HG02970 (cell line): ENCODE measurements around the gene CDC20.

ENCODE experiments used
- ATAC-seq: cut with Tn5 transposase; IDR thresholded peaks from one replicate; pipeline ENCODE4 v1.9.1; 2021; ENCODE audit warnings: mild to moderate bottlenecking, moderate library complexity, moderate number of reproducible peaks; ENCODE audit not compliant: unreplicated experiment, low FRiP score

CDC20 gene

DNA sequence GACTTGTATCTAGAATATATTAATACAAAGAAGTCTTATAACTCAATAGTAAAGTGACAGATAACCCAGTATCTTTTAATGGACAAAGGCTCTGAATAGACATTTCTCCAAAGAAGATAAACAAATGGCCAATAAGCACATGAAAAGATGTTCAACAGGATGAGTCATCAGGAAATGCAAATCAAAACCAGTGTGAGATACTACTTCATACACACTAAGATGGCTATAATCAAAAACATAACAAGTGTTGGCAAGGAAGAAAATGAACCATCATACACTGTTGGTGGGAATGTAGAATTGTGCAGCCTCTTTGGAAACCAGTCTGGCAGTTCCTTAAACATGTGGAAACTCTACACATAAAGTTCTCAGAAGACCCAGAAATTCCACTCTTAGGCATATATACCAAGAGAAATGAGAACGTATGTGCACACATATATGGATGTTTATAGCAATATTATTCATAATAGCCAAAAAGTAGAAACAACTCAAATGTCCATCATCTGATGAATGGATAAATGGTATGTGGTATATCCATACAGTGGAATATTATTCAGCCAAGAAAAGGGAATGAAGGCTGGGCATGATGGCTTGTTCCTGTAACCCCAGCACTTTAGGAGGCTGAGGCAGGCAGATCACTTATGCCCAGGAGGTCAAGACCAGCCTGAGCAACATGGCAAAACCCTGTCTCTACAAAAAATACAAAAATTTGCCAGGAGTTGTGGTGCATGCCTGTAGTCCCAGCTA lies 31.1 kb upstream of the CDC20 start:
- no peak for ATAC-seq

DNA sequence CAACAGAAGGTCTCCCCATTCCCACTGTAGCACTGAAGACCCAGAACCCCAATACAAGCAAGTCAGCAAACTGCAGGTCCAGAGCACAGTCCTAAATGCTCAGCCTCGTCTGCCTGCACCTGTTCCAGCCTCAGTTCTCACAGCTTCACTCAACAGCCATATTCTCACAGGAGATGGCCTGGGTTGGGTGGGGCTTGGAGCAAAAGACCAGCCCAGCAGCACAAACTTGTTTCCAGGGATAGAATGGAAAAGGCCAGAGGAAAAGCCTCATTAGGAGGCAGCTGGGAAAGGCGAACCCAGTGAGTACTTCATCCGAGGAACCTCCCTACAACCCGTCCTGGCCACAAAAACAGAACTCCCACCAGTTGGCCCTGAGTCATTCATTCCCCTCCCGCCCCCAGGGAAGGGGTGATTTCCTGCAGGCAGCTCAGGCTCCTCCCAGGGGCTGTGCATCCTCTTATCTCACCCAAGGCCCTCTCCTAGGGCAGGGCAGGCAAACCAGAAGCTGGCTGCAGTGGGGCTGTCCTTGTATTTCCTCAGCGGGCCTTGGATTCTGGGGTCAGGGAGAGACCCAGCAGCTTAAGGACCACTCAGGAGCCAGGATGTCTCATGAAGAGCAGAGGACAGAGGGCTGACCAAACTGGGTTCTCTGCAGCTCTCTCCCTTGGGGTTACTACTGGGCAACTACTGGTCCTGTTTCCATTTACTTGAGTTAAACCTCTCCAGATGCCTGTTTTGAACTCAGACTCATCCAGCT lies 28.6 kb upstream of the CDC20 start:
- ATAC-seq: no peak

DNA sequence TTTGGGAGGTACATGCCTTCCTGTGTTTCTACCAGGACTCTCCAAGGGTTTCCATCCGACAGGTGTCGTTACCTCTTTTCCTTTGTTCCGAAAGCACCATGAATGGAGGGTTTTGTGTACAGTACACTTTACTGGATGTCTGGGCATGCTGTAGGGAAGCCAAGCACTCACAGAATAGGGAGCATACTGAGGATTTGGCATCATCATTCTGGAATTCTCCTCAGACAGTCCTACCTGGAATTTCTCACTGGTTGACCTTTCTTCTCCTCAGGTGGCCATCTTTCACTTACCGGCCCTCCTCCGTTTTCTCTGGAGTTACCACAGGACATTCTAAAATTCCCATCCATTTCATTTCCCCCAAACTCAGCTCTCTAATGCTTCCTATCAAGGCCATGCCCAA lies 27.1 kb upstream of the CDC20 start:
- no peak for ATAC-seq

DNA sequence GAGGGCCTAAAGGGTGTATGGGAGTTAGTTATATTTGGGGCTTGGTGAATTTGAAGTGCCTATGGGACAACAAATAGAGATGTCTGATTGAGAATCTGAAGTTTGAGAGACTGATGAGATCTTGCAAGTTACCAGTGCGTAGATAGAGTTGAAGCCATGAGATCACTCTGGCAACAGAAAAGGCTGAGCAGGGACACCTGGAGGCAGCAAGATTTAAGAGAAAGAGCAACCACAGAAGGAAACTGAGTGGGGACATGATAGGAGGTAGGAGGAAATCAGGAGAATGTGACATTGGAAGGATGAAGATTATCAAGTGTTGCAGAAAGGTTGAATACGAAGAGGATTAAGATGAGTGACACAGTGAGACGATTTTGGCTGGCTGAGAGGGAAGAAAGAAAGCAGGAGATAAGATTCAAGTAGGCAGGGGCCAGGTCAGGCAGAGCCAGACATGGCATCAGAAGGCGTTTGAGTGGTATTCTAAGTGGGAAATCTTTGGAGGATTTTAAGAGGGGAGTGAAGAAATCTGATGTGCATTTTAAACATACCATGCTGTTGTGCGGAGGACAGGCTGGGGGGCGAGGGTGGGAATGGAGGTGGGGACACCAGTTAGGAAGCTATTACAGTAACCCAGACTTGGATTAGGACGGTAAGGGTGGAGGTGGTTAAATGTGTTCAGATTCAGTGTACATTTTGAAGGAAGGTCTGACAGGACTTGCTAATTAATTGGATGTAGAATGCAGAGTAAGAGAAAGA lies 24.2 kb upstream of the CDC20 start:
- no peak for ATAC-seq

GRCh38 chr1:43337588-43337987 lies 21.2 kb upstream of the CDC20 start, which contains the start of gene MPL:
TSS of gene MPL (plus strand) at chr1:43337818. CDS start at chr1:43337849, 31 bp downstream.
- no peak for ATAC-seq

DNA sequence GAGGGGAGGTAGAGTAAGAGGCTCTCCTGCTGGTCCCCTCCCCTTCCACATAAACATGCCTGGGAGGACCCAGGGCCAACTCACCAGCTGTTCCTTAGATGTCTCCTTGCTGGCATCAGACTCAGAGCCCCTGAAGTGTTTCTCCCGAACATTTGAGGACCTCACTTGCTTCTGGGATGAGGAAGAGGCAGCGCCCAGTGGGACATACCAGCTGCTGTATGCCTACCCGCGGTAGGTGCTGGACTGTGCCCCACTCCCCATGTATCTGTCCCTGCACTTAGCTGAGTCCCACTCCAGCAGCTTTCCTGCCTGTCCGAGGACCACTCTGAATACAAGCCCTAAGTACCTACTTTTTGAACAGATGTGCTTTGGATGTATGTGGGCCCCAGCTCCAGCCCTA lies 20.8 kb upstream of the CDC20 start:
- ATAC-seq: no peak

DNA sequence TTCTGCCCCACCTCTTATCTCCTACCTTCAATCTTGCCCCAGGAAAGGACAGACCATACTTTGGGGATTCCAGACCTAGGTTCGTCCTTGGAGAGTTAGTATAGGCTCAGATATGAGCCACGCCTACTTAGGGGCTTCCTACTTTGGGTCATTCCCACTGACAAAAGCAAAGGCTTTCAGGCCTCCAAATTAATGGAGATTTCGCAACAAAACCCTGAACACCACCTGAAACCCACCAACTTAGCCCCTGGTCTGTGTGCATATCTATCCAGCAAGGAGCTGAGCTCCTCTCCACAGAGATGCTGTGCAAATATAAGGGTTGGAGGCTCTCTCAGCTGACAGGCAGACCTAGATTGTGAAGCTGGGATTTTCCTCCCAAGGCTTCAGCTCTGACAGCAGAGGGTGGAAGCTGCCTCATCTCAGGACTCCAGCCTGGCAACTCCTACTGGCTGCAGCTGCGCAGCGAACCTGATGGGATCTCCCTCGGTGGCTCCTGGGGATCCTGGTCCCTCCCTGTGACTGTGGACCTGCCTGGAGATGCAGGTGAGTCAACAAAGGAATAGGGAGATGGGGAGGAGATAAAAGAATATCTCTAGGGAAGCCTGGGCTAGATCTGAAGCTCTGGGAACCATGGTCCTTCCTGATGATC lies 19.1 kb upstream of the CDC20 start:
- no peak for ATAC-seq

DNA sequence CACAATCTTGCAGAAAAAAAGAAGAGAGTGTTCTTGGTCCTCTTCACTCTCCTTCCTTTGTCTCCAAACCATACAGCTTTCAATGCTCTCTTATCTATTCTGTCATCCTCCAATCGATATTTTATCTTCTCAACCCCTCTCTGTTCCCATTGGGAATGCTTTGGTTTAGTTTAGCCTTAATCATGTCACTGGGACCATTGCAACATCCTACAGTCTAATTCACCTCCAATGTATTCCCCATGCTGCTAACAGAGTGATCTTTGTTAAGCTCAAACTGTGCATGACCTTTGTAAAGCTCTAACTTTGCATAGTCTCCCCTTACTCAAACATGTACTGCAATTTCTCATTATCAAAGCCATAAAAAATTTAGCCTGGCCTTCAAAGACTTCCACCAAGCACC lies 18.2 kb upstream of the CDC20 start:
- no peak for ATAC-seq

DNA sequence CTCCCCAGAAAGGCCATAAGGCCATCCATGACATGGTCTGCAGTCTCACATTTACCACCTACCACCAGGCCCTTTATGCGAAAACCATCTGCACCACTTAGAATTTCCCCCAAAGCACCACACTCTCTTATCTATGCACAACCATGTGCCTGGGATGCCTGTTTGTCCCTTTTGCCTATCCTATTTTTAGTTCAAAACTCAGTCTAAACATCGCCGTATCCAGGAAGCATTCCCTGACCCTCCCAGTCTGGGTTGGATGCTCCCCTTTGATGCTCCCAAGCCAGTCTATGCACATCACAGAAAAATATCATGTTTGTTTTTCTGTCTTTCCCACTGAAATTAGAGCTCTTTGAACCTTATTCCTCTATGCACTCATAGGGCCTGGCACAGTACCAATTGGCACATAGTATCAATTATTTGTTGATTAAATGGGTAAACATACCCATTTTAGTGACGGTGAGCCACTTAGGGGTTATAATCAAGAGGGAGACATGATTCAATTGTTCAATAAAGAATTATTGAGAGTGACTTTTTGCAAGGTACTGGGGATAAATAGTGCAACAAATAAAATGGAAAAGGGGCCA lies 14.4 kb upstream of the CDC20 start:
- no peak for ATAC-seq

- ATAC-seq: no peak
Observed at GRCh38 chr1:43345120-43345519, 13.7 kb upstream of the CDC20 start.

DNA sequence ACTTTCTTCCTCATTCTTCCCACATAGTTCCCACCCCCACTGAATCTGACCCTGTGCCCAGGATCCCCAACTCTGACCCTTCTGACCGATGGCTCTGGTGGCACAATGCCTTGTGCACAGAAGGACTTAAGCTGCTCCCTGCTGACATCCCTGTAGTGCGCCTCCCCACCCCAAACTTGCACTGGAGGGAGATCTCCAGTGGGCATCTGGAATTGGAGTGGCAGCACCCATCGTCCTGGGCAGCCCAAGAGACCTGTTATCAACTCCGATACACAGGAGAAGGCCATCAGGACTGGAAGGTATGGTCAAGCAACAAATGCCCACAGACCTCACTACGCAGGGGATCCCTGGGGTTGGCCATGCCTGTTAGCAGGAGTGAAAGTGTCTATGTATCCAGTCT lies 12.1 kb upstream of the CDC20 start:
- no peak for ATAC-seq

DNA sequence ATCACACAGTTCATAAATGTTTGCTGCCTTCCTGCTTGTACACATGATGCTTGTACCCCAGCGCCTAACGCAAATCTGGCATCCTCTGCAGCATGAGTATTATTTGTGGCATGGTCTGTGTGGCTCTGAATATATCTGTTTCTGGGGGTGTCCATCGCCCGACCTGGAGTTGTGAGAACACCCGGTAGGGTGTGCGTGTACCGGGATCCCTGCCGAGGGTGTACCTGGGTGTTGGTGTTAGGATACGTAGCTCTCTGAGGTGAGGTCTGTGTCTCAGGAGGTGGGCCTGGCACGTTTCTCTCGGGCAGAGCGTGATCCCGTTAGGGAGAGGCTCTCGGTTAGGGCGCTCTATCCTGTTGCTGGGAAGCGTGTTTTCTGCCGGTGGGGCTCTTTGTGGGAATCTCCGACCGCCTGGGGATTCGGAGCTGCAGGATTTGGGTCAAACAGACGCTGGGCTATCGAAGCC lies 10.4 kb upstream of the CDC20 start:
- no peak for ATAC-seq

GRCh38 chr1:43348809-43349593 lies 9.8 kb upstream of the CDC20 start:
- peak; percentile 58 for ATAC-seq

DNA sequence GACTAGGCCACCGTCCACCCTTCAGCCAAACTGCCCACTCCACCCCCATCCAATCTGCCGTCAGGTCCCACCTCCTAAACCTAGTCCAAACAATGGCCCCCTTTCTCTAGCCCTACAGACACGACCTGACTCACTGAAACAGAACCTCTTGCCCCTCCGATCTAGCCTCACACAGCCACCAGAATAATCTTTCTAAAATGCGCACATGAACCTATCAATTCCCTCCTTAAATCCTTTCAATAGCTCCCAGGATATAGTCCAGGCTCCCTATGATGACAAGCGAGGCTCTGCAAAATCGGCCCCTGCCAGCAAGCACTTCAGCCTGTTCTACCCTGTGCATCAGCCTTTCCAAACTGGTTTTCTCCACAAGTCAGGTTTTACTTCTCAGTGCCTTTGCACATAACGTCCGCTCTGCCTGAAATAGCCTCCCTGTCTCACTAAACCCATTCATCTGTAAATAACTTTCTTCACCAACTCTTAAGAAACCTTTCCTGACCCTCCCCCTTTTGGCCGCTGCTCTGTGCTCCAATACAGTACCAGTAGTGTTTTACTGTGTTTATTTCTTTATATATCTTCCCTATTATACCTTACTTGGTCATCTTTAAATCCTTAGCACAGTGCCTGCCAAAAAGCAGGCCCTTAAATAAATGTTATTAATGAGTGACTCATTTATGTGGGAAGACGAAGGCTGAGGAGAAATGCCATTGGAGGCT lies 9.0 kb upstream of the CDC20 start:
- ATAC-seq: no peak

- no peak for ATAC-seq
Observed at GRCh38 chr1:43350976-43351375, 7.8 kb upstream of the CDC20 start.

- ATAC-seq: no peak
Observed at GRCh38 chr1:43351421-43352350, 7.1 kb upstream of the CDC20 start.

- ATAC-seq: no peak
Observed at GRCh38 chr1:43352351-43352705, 6.5 kb upstream of the CDC20 start.

- no peak for ATAC-seq
Observed at GRCh38 chr1:43352881-43353280, 5.9 kb upstream of the CDC20 start.
